HL-60/S4 treated with retinoic acid at 250 ng/mL for 4 days and 3 days (cell line): ENCODE data around the gene SUGCT.

Experiments used
- in situ Hi-C: fragments of 300-500 bp; cut with MboI; formaldehyde crosslinking; loops from 2 replicates; pipeline ENCODE4 v1.7.0; 2022; ENCODE audit warnings: low sequenced_read_pairs

SUGCT gene

GRCh38 chr7:40311307-40311706 is 176.5 kb downstream of the SUGCT start:
- in situ Hi-C loops = no loop called here

DNA sequence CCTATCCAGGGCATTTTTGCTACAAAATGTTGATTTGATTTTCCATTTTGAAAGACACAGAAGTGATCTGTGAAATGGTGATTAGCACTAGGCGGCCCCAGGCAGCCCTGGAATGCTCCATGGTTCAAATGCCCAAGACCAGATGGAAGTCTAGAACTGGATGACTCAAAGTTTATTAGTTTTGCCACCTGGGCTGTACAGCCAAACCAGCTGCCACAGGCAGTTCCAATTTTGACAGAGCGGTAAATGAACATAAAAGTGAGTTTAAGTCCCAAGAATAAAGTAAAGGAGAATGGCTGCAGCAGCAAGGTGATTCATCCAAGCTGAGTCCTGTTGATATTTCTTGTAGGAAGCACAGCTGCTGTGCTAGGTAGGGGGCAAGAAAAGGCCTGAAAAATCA is 180.5 kb downstream of the SUGCT start:
- in situ Hi-C loops = no loop called here

GRCh38 chr7:40316176-40316575 is 181.4 kb downstream of the SUGCT start:
- in situ Hi-C loops = no loop called here

- in situ Hi-C loops = loop anchor here (25.0 kb wide), 2 partner anchors 287 to 1387 kb away; partner anchors contain the start of gene INHBA
These were observed 190.1 kb downstream of the SUGCT start for GRCh38 chr7:40324914-40325313.

DNA sequence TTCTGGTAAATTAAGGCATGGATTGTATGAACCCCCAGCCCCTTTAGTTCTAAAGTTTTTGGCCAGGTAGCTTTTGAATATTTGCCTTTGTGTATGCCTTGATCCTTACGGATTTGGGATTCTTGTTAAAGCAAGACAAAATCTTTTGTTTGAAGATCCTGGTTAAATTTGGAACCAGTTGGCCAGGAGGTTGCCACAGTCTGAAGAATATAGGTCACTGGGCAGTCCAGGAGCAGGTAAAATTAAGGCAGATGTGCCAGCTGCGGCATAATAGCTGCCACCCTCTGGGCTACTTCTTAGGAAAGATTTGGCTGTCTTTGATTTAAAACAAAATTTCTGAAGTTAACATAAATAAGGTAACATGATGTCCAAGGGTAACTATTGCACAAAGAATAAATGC is 192.3 kb downstream of the SUGCT start:
- in situ Hi-C loops = loop anchor here (25.0 kb wide), 2 partner anchors 285 to 1385 kb away; partner anchors contain the start of gene INHBA

DNA sequence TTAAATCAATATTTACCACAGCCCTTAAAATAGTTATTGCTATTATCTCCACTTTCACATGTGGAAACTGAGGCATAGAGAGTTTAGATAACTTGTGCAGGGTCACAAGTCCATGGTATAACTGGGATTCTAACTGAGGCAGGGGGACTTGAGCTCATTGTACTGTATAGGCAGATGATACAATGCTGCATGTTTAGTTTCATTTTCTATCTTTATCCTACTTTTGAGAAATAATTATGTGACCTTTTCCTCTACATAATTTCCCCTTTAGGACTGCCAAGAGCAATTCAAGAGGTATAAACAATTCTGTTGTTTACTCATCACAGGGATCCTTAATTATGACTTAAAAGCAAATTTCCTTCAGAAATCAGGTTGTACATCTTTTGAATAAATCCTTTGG is 193.1 kb downstream of the SUGCT start:
- in situ Hi-C loops = loop anchor here (25.0 kb wide), 2 partner anchors 284 to 1384 kb away; partner anchors contain the start of gene INHBA

GRCh38 chr7:40329601-40330153 is 194.9 kb downstream of the SUGCT start:
- in situ Hi-C loops = loop anchor here (25.0 kb wide), 2 partner anchors 283 to 1383 kb away; partner anchors contain the start of gene INHBA

- in situ Hi-C loops = loop anchor here (25.0 kb wide), 2 partner anchors 282 to 1382 kb away; partner anchors contain the start of gene INHBA
These were observed 195.6 kb downstream of the SUGCT start for GRCh38 chr7:40330408-40330807.

DNA sequence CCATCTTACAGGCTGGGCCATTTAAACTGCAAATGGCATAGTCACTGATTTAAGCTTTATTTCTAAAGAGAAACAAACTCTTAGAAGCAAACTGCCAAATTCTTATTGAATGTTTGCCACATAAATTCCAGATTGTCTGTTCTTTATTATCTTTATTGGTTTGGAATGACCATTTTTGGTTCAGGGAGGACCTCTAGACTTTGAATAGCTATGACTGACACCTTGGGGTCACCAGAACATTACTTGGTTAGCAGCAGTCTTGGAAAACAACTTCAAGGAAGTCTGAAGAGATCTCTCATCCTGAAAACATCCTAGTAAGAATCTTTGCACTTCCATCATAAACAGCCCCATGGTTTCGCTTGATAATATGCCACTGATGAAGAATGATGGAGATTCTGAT is 197.1 kb downstream of the SUGCT start:
- in situ Hi-C loops = loop anchor here (25.0 kb wide), 2 partner anchors 280 to 1380 kb away; partner anchors contain the start of gene INHBA

GRCh38 chr7:40332516-40332915 is 197.7 kb downstream of the SUGCT start:
- in situ Hi-C loops = loop anchor here (25.0 kb wide), 2 partner anchors 280 to 1380 kb away; partner anchors contain the start of gene INHBA

DNA sequence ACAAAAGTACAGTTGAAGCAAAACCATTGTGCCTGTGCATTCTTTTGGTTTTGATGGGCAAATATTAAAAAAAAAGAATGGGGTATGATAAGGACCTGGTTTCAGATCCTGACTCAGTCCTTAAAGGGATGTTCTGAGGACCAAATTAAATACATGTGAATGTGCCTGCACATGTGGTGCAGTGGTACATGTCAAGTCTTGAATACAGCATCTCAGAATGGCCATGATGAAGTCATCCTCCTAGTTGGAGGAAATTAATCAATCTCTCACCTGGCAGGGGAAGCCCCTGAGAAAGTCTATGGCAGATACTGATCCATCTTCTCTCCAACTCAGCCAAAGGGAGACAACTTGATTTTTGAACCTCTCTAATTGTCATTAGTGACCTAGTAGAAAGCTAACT is 207.0 kb downstream of the SUGCT start:
- in situ Hi-C loops = loop anchor here (25.0 kb wide), 2 partner anchors 270 to 1370 kb away; partner anchors contain the start of gene INHBA

DNA sequence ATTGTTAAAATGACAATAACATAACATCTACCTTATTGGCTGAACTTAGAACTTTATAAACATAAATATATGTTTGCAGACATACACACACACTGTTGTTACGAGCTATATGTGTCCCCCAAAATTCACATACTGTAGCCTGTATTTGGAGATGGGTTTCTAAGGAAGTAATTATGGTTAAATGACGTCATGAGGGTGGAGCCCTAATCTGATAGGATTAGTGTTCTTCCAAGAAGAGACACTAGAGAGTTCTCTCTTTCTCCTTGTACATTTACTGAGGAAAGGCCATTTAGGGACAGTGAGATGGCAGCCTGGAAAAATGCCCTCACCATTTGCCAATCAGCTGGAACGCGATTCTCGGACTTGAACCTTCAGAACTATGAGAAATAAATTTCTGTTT is 211.7 kb downstream of the SUGCT start:
- in situ Hi-C loops = loop anchor here (25.0 kb wide), 2 partner anchors 266 to 1366 kb away; partner anchors contain the start of gene INHBA

DNA sequence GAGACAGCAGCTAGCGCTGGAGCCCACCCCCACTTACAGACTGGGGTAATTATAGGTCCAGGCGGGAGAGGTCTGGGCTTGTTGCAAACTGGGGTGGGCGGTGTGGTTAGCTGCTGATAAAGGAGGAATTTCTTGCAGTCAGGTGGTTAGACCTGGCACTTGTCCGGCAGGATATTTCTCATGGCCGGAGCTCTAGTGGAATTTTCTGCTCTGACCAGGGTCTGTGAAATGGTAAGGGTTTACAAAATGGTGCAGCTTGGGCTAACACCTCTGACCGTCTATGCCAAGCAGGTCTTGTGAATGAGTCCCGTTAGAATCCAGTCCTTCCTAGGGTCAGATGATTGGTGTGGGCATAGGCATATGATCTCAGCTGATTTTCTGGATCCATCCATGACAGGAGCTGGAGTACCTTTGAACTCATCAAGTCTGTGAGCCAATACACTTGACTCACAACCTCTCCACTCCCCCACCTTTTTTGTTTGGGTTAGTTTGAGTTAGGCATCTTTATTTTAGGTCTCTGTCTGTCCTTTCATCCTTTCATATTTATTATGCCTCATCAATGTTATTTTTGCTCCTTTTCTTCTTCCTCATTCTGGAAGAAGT is 213.4 kb downstream of the SUGCT start:
- in situ Hi-C loops = loop anchor here (25.0 kb wide), 2 partner anchors 264 to 1364 kb away; partner anchors contain the start of gene INHBA

DNA sequence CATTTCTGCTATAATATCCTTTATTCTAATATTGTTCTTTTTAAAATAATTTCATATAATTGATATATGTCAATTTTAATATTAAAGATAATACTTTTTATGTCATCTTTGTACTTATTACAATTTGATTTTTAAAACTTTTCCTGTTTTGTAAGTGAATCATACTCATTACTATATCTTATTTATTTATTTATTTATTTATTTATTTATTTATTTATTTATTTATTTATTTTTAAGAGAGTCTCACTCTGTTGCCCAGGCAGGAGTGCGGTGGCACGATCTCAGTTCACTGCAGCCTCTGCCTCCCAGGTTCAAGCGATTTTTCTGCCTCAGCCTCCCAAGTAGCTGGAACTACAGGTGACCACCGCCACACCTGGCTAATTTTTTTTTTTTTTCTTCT is 215.3 kb downstream of the SUGCT start:
- in situ Hi-C loops = no loop called here

DNA sequence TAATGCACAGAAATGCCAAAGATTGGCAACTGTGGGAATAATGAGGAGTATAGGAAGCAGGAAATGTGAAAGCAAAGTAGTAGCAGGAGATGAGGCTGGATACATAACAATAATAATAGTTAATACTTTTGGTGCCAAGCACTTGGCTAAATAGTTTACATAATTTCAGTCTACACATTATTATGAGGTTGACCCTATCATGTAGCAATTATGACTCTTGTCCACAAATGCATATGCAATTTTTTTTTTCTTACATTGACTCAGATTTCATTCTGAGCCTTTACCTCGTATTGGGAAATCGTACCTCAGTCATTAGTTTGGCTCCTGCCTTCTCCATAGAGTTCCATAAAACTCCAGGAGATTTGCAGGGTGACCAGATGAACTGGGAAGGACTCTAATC is 219.9 kb downstream of the SUGCT start:
- in situ Hi-C loops = no loop called here

- in situ Hi-C loops = no loop called here
These were observed 221.5 kb downstream of the SUGCT start for GRCh38 chr7:40356312-40356711.

- in situ Hi-C loops = no loop called here
These were observed 222.3 kb downstream of the SUGCT start for GRCh38 chr7:40356871-40357709.

GRCh38 chr7:40369641-40370277 is 235.0 kb downstream of the SUGCT start:
- in situ Hi-C loops = no loop called here

- in situ Hi-C loops = no loop called here
These were observed 237.1 kb downstream of the SUGCT start for GRCh38 chr7:40371806-40372440.

GRCh38 chr7:40374575-40374974 is 239.8 kb downstream of the SUGCT start:
- in situ Hi-C loops = no loop called here
